GM12873 (cell line): ENCODE results near the gene SS18.

Experiments used
- CTCF ChIP-seq: IDR thresholded peaks from 2 replicates; pipeline ENCODE4 v1.5.1; 2012; ENCODE audit warnings: low read depth, mild to moderate bottlenecking, moderate library complexity, low read length, control low read depth; ENCODE audit not compliant: insufficient read depth; ENCODE audit errors: missing control alignments

SS18 gene

GRCh38 chr18:26104035-26104434 lies 13.6 kb upstream of the SS18 start:
- no peak for TF ChIP-seq CTCF

- peak; percentile 45 for TF ChIP-seq CTCF
Measured at GRCh38 chr18:26103579-26103978, 13.2 kb upstream of the SS18 start.

GRCh38 chr18:26097563-26097962 lies 7.2 kb upstream of the SS18 start:
- no peak for TF ChIP-seq CTCF

GRCh38 chr18:26096852-26097251 lies 6.4 kb upstream of the SS18 start:
- no peak for TF ChIP-seq CTCF

GRCh38 chr18:26091047-26091630 lies 726 bp upstream of the SS18 start:
- TF ChIP-seq CTCF: no peak

GRCh38 chr18:26089293-26090129 lies 902 bp downstream of the SS18 start:
- no peak for TF ChIP-seq CTCF

GRCh38 chr18:26088487-26088886 lies 1.9 kb downstream of the SS18 start:
- TF ChIP-seq CTCF: no peak
